K562 (cell line): ENCODE measurements around the gene SDCBP2. TPM values are rescaled to one million over a fixed set of nuclear protein-coding genes. Genes with fewer than 3 reads are reported as not detected.

Source experiments
- ATAC-seq: fragments of 200-7000 bp; cut with Tn5 transposase; 3 replicates; pipeline ENCODE4 v1.9.1; 2020; ENCODE audit warnings: moderate library complexity
- BruUV-seq: library from RNA; stranded (reverse); fragments of 400-500 nt; replicated peaks from 2 replicates; lab custom pipeline; 2021; lab: Mats Ljungman, UMichigan
- CTCF ChIA-PET: fragments of 300-600 bp; formaldehyde crosslinking; extraction: SDS; loops from one replicate; lab custom pipeline; 2021; ENCODE audit warnings: low intra/inter-chr PET ratio; lab: Yijun Ruan, JAX
- POLR2A ChIA-PET: fragments of 300-600, 350-650 bp; sonication (Branson Sonifier 250); formaldehyde crosslinking; extraction: SDS; loops from one replicate; lab custom pipeline; 2021; ENCODE audit warnings: antibody characterized with exemption, inconsistent platforms; lab: Yijun Ruan, JAX
- DNase-seq, 4 experiments: peaks; one replicate each; pipeline versions ENCODE4 v3.0.0 to v3.0.0-alpha.2; 2011 to 2018; ENCODE audit warnings: low spot score in 3 of 4, mixed read lengths in 3 of 4; ENCODE audit errors: extremely low read depth in 1 of 4
- FAIRE-seq: peaks from 2 replicates; lab custom pipeline; 2011; peaks lifted over from hg19 to GRCh38; lab: Jason Lieb, UNC
- H2AFZ ChIP-seq: 2 replicates; pipeline ENCODE4 v1.6.0; 2011; ENCODE audit warnings: low read depth, low read length, control low read depth, inconsistent platforms
- H3K27ac ChIP-seq: fragments of 200-600 bp; 3 replicates; pipeline ENCODE4 v1.8.0; 2011; ENCODE audit warnings: low read depth, mild to moderate bottlenecking, control low read depth, inconsistent platforms, low read length, moderate library complexity, mixed read lengths; ENCODE audit errors: extremely low read depth
- H3K27me3 ChIP-seq, 2 experiments: fragments of 300-600 bp in 1 of 2; 2 replicates in 1 of 2; 3 replicates in 1 of 2; pipeline versions ENCODE4 v1.6.0 to v1.8.0; 2011; ENCODE audit warnings: inconsistent platforms in 2 of 2, low read length in 2 of 2, mild to moderate bottlenecking in 1 of 2, mixed read lengths in 1 of 2, moderate library complexity in 1 of 2; ENCODE audit not compliant: control insufficient read depth in 2 of 2, insufficient read depth in 2 of 2
- H3K36me3 ChIP-seq: fragments of 300-600 bp; 3 replicates; pipeline ENCODE4 v1.8.0; 2011; ENCODE audit warnings: mild to moderate bottlenecking, low read length, inconsistent platforms; ENCODE audit not compliant: control insufficient read depth, insufficient read depth
- H3K4me1 ChIP-seq, 2 experiments: fragments of 200-600 bp in 1 of 2; replicated peaks in 1 of 2; 2 replicates in 1 of 2; 3 replicates in 1 of 2; pipeline versions ENCODE4 v1.5.1 to v1.8.0; 2011; ENCODE audit warnings: inconsistent platforms in 2 of 2, low read length in 2 of 2, mild to moderate bottlenecking in 1 of 2, mixed read lengths in 1 of 2, moderate library complexity in 1 of 2; ENCODE audit not compliant: control insufficient read depth in 2 of 2, insufficient read depth in 2 of 2
- H3K4me2 ChIP-seq: 2 replicates; pipeline ENCODE4 v1.6.1; 2011; ENCODE audit warnings: low read length, control low read depth, inconsistent platforms, mixed read lengths; ENCODE audit not compliant: insufficient read depth
- H3K4me3 ChIP-seq: fragments of 200-600 bp; sonication (generic), shearing (Covaris generic); 2 replicates; pipeline ENCODE4 v1.5.1; 2016; ENCODE audit warnings: control low read depth, inconsistent platforms
- H3K79me2 ChIP-seq: fragments of 200-600 bp; 3 replicates; pipeline ENCODE4 v1.8.0; 2011; ENCODE audit warnings: low read length, inconsistent platforms; ENCODE audit not compliant: control insufficient read depth, insufficient read depth
- H3K9ac ChIP-seq, 2 experiments: 2 replicates each; pipeline versions ENCODE4 v1.6.0 to v1.6.1; 2011; ENCODE audit warnings: low read depth in 2 of 2, low read length in 2 of 2, control low read depth in 1 of 2, inconsistent platforms in 1 of 2, mild to moderate bottlenecking in 1 of 2, mixed read lengths in 1 of 2; ENCODE audit not compliant: insufficient read depth in 1 of 2
- H3K9me1 ChIP-seq: one replicate; pipeline ENCODE4 v1.6.0; 2011; ENCODE audit warnings: inconsistent platforms, mild to moderate bottlenecking, low read length, moderate library complexity; ENCODE audit not compliant: control insufficient read depth, insufficient read depth
- H3K9me3 ChIP-seq: replicated peaks from 2 replicates; pipeline ENCODE4 v1.5.1; 2011; ENCODE audit warnings: low read depth, low read length, inconsistent platforms; ENCODE audit not compliant: control insufficient read depth, insufficient read depth
- H4K20me1 ChIP-seq: replicated peaks from 2 replicates; pipeline ENCODE4 v1.6.1; 2011; ENCODE audit warnings: low read length, inconsistent platforms, mixed read lengths; ENCODE audit not compliant: control insufficient read depth, insufficient read depth
- CREM ChIP-seq: IDR thresholded peaks from 2 replicates; pipeline ENCODE4 v1.6.1; 2014; ENCODE audit warnings: antibody characterized with exemption, low read depth
- ESRRA ChIP-seq: fragments of 450-650 bp; IDR thresholded peaks from 2 replicates; pipeline ENCODE4 v1.6.1; 2014; ENCODE audit warnings: low read depth, mild to moderate bottlenecking, moderate library complexity, borderline replicate concordance
- MECOM ChIP-seq: fragments of 250-450 bp; sonication (Bioruptor Pico); IDR thresholded peaks from 2 replicates; pipeline ENCODE4 v1.8.0; 2022; ENCODE audit warnings: inconsistent platforms
- POLR2G ChIP-seq: fragments of 200-400 bp; formaldehyde crosslinking; IDR thresholded peaks from 2 replicates; pipeline ENCODE4 v1.6.1; 2017; ENCODE audit warnings: low read depth, mild to moderate bottlenecking, antibody characterized with exemption, low read length, moderate library complexity
- THRAP3 ChIP-seq: fragments of 450-650 bp; IDR thresholded peaks from 2 replicates; pipeline ENCODE4 v1.6.1; 2016; ENCODE audit warnings: mild to moderate bottlenecking, inconsistent platforms, borderline replicate concordance
- WGBS: fragments of 100-300 bp; shearing (Covaris generic); methylation state at CpG from one replicate; pipeline ENCODE4 v1.1.6; 2016; ENCODE audit warnings: low coverage, mixed read lengths; ENCODE audit not compliant: insufficient coverage; ENCODE audit errors: missing lambda C conversion rate; 5-methylcytosine and 5-hydroxymethylcytosine counted together
- in situ Hi-C: fragments of 300-500 bp; cut with MboI; formaldehyde crosslinking; loops from 4 replicates; pipeline ENCODE4 v1.15.0; 2018; ENCODE audit warnings: inconsistent platforms, mixed read lengths
- intact Hi-C: fragments of 100-400 bp; cut with micrococcal nuclease; formaldehyde crosslinking; loops from 2 replicates; pipeline ENCODE4 v1.14.2; 2022
- polyA plus RNA-seq, 8 experiments: library from polyadenylated mRNA; depleted of rRNA in 4 of 8; stranded (reverse) in 5 of 8; unstranded in 3 of 8; fragments of >200 nt; fragmentation: Nextera tagmentation in 2 of 8; fragmentation: Illumina TruSeq in 1 of 8; extraction: Ambion mirVana in 2 of 8; extraction: Trizol in 1 of 8; gene quantifications; 2 replicates each; pipeline versions ENCODE4 v1.2.1 to v1.2.3, GENCODE V29; 2011 to 2014; ENCODE audit warnings: inconsistent platforms in 1 of 8, missing spikeins in 1 of 8
- total RNA-seq, 7 experiments: library from RNA; depleted of rRNA in 6 of 7; stranded (reverse); fragments of >200 nt in 6 of 7; fragmentation: Illumina TruSeq in 2 of 7; extraction: Trizol in 2 of 7; gene quantifications; 2 replicates each; pipeline versions ENCODE4 v1.2.1 to v1.2.3, GENCODE V29; 2011 to 2021; ENCODE audit warnings: low replicate concordance in 1 of 7
- TF ChIP-seq, protein P1 (sequence below), 2 experiments: fragments of 450-650 bp; conservative IDR thresholded peaks; 2 replicates each; pipeline ENCODE4 v1.6.1; 2017; ENCODE audit warnings: mild to moderate bottlenecking in 2 of 2, moderate library complexity in 2 of 2

The SDCBP2 gene
- total and polyA plus RNA-seq, 9 of the 15 experiments (the other 6 are each of a cell fraction or from before 2014, with no cell fraction given) = 0.06 to 1.2 (median 0.80) TPM

DNA sequence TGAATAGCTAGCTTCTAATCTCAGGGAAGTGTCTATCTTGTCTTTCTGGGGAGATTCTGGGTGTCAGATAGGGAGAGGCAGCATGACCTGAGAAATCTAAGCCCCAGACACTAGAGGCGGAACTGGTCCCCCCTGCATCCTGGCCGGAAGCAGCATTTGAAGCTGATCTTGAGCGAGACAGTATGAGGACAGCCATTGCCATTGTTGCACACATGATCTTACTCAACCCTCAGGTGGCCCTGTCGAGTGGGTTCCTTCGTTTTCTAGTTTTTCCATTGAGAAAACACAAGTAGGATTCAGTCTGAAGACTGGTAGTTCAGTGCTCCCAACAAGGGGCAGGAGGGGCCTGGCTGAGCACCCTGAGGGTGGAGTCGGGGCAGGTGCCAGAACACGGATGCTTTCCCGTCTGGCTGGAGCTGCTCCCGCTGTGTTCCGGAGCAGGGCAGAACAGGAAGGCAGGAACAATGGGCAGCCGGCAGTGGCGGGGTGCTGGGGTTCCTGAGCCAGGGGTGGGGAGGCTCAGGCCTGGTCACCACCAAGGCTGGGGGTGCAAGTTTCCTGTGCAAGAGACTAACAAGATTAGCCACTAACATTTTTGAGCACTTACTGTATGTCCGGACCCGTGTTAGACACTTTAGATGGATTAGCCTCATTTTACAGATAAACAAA, 7.9 kb upstream of the SDCBP2 start:
- CTCF ChIA-PET = no interaction called here

DNA sequence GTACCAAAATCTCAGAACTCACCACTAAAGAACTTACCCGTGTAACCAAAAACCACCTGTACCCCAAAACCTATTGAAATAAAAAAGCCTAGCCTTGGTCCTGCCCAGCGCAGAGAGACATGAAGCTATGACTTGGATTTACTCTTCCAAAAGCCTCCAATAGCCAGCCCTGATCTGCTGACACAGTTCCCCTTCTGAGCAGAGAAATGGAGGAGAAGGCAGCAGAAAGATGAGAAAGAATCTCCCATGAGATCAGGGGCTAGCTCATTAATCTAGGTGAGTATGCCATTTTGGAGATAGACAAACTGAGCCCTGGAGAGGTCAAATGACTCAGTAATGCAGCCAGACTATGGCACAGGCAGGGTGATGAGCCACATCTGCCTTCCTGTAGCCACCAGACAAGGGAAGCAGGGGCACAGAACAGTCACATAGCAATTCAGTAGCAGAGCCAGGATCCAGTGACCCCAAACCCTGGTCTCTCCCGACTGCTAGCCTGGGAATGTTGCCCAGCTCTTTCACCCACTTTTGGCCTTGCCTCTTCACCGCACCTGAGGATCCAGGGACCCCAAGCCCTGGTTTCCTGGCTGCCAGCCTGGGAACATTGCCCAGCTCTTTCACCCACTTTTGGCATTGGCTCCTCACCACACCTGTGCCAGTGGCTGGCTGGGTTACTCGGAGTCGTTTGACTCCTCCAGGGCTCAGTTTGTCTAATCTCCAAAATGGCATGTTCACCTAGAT, 7.2 kb upstream of the SDCBP2 start:
- TF ChIP-seq ESRRA (peak; percentile 50; the same call in 1 of the 2 replicates), CREM (no peak), THRAP3 (no peak)
- TF ChIP-seq, protein P1, sequence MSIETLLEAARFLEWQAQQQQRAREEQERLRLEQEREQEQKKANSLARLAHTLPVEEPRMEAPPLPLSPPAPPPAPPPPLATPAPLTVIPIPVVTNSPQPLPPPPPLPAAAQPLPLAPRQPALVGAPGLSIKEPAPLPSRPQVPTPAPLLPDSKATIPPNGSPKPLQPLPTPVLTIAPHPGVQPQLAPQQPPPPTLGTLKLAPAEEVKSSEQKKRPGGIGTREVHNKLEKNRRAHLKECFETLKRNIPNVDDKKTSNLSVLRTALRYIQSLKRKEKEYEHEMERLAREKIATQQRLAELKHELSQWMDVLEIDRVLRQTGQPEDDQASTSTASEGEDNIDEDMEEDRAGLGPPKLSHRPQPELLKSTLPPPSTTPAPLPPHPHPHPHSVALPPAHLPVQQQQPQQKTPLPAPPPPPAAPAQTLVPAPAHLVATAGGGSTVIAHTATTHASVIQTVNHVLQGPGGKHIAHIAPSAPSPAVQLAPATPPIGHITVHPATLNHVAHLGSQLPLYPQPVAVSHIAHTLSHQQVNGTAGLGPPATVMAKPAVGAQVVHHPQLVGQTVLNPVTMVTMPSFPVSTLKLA (conservative IDR thresholded peaks at IDR 0.05) = no peak
- no peaks in the 10 kb centered on the region for H3K79me2 ChIP-seq
- H3K36me3 ChIP-seq = peaks cover 7% of the 10 kb centered on the region; the same call in 1 of the 3 replicates
- ATAC-seq (no peak), FAIRE-seq (no peak), DNase-seq (no peak)
- intact Hi-C loops (no loop called here), in situ Hi-C loops (no loop called here)
- ChIA-PET POLR2A (interaction anchor here (0.9 kb wide), 1 partner anchor 13 kb away, joined by 3 read pairs; no protein-coding TSS in a partner anchor), CTCF (no interaction called here)
- 76% methylated on average over 4 of the region's 6 CpGs for WGBS
- no peak overlapping the region for H3K9ac ChIP-seq
- no peak overlapping the region for H3K4me3 ChIP-seq
- H3K4me1 ChIP-seq = peaks cover 0 to 4% of the 10 kb centered on the region in 2 experiments; a peak in 2 of 5 replicates
- no peak overlapping the region for H3K27ac ChIP-seq
- H2AFZ ChIP-seq = no peak overlapping the region
- H3K9me3 ChIP-seq = no peaks in the 10 kb centered on the region
- H3K4me2 ChIP-seq = no peak overlapping the region
- BruUV-seq = no TSS peak
- peaks cover 5% of the 10 kb centered on the region; the same call in 1 of the 2 replicates for H4K20me1 ChIP-seq
- H3K9me1 ChIP-seq = no peaks in the 10 kb centered on the region
- H3K27me3 ChIP-seq = no peaks in the 10 kb centered on the region

More for the DNA sequence above, 7.9 kb upstream of the SDCBP2 start:
- no peak overlapping the region for H3K4me2 ChIP-seq
- no peak overlapping the region for H3K9ac ChIP-seq
- no peaks in the 10 kb centered on the region for H3K9me3 ChIP-seq
- H3K4me1 ChIP-seq = peaks cover 0 to 4% of the 10 kb centered on the region in 2 experiments; a peak in 2 of 5 replicates
- TF ChIP-seq POLR2G (0 out of 2 replicates have a peak, but pooled peaks have one; percentile 27), MECOM (CRISPR knock-in tag) (no peak)
- intact Hi-C loops (no loop called here), in situ Hi-C loops (no loop called here)
- BruUV-seq = no TSS peak
- ATAC-seq (no peak), FAIRE-seq (no peak), DNase-seq (no peak)
- H3K4me3 ChIP-seq = no peak overlapping the region
- no peaks in the 10 kb centered on the region for H3K79me2 ChIP-seq
- H3K27ac ChIP-seq = no peak overlapping the region
- POLR2A ChIA-PET = no interaction called here
- H2AFZ ChIP-seq = no peak overlapping the region
- H3K36me3 ChIP-seq = peaks cover 5% of the 10 kb centered on the region; the same call in 1 of the 3 replicates
- H3K27me3 ChIP-seq = no peaks in the 10 kb centered on the region
- WGBS = 75% methylated on average over 8 of the region's 14 CpGs
- no peaks in the 10 kb centered on the region for H3K9me1 ChIP-seq
- H4K20me1 ChIP-seq = peaks cover 9% of the 10 kb centered on the region; the same call in 1 of the 2 replicates
